ENCODE data around the gene SLC5A2. TPM values are rescaled to one million over a fixed set of nuclear protein-coding genes. Genes with fewer than 3 reads are reported as not detected.

The SLC5A2 gene
- total RNA-seq, 2 donors from 2014 or later: 0.85 TPM; not detected in 1

DNA sequence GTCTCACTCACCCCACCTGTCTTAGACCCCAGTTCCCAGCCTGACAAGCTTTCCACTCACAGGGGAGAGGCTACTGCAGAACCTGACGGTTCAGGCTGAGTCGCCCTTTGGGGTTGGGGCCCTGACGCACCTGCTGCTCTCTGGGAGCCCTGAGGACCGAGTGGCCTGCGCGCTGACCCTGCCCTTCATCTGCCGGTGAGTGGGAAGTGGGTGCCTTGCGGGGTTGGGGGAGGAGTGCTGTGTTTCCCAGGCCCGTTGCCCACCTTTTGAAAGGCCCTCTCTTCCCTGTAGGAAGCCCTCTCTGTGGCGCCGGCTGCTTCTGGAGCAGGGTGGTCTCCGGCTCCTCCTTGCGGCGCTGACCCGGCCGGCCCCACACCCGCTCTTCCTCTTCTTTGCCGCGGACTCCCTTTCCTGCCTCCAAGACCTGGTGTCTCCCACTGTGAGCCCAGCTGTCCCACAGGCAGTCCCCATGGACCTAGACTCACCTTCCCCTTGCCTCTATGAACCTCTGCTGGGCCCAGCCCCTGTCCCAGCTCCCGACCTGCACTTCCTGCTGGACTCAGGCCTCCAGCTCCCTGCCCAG lies 17.0 kb upstream of the SLC5A2 start:
- ATAC-seq (ENCODE audit: insufficient number of reproducible peaks, low FRiP score, low read depth) (no peak), DNase-seq (ENCODE audit: low spot score) (no peak)
- Histone ChIP-seq H3K36me3 (peaks cover 11% of the 10 kb centered on the region), H3K4me3 (no peak overlapping the region), H3K4me1 (ENCODE audit: control insufficient read depth in 1 of 2, low read depth in 2 of 2) (peaks cover 5 to 7% of the 10 kb centered on the region in 2 donors), H3K9me3 (no peaks in the 10 kb centered on the region), H3K27ac (no peak overlapping the region), H3K27me3 (replicated peaks; ENCODE audit: insufficient read depth) (no peaks in the 10 kb centered on the region)
- TF ChIP-seq, protein P1, sequence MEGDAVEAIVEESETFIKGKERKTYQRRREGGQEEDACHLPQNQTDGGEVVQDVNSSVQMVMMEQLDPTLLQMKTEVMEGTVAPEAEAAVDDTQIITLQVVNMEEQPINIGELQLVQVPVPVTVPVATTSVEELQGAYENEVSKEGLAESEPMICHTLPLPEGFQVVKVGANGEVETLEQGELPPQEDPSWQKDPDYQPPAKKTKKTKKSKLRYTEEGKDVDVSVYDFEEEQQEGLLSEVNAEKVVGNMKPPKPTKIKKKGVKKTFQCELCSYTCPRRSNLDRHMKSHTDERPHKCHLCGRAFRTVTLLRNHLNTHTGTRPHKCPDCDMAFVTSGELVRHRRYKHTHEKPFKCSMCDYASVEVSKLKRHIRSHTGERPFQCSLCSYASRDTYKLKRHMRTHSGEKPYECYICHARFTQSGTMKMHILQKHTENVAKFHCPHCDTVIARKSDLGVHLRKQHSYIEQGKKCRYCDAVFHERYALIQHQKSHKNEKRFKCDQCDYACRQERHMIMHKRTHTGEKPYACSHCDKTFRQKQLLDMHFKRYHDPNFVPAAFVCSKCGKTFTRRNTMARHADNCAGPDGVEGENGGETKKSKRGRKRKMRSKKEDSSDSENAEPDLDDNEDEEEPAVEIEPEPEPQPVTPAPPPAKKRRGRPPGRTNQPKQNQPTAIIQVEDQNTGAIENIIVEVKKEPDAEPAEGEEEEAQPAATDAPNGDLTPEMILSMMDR (IDR thresholded peaks at IDR 0.05): no peak

DNA sequence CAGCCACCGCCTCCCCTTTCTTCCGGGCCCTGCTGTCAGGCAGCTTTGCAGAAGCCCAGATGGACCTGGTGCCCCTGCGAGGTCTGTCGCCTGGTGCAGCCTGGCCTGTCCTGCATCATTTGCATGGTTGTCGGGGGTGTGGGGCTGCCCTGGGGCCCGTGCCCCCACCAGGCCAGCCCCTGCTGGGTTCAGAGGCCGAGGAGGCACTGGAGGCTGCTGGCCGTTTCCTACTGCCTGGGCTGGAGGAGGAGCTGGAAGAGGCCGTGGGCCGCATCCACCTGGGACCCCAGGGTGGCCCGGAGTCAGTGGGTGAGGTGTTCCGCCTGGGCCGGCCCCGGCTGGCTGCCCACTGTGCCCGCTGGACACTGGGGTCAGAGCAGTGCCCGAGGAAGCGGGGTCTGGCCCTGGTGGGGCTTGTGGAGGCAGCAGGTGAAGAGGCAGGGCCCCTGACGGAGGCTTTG lies 16.5 kb upstream of the SLC5A2 start:
- ATAC-seq (ENCODE audit: insufficient number of reproducible peaks, low FRiP score, low read depth) (no peak), DNase-seq (ENCODE audit: low spot score) (no peak)
- Histone ChIP-seq H3K27me3 (replicated peaks; ENCODE audit: insufficient read depth) (no peaks in the 10 kb centered on the region), H3K27ac (no peak overlapping the region), H3K9me3 (no peaks in the 10 kb centered on the region), H3K4me3 (no peak overlapping the region), H3K36me3 (peaks cover 11% of the 10 kb centered on the region), H3K4me1 (ENCODE audit: control insufficient read depth in 1 of 2, low read depth in 2 of 2) (peaks cover 10 to 12% of the 10 kb centered on the region in 2 donors)
- TF ChIP-seq, protein P1 (IDR thresholded peaks at IDR 0.05): no peak

DNA sequence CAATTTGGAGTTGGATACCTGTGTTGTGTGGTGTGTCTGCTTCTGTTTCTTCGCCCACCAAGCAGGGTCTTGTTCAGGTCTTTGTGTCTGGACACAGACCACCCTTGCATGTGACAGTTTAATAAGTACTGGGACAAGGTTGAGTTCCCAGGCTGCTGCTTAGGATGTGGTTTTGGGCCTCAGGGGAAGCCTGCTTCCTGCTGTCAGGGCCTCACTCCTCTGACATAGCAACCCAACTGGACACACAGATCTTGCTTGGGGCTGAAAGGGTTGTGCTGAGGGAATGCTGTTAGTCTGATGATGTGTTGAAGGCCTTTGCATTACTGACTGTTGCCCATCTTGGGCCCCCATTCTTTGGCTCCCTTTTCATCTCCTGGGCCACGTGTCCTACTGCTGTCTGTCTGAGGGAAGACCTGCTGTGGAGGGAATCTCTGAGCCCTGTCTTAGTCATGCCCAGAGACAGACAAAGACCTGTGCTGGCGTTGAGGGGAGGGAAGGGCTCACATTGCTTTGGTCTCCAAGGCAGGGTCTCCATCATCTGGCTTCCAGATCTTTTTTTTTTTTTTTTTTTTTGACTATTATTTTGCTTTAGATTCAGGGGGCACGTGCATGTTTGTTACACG lies 15.7 kb upstream of the SLC5A2 start:
- no peak overlapping the region for H3K4me3 ChIP-seq
- no peak overlapping the region for H3K27ac ChIP-seq
- peaks cover 10 to 14% of the 10 kb centered on the region in 2 donors for H3K4me1 ChIP-seq (ENCODE audit: control insufficient read depth in 1 of 2, low read depth in 2 of 2)
- TF ChIP-seq, protein P1 (IDR thresholded peaks at IDR 0.05): no peak
- ATAC-seq (ENCODE audit: insufficient number of reproducible peaks, low FRiP score, low read depth) (no peak), DNase-seq (ENCODE audit: low spot score) (no peak)
- H3K27me3 ChIP-seq (replicated peaks; ENCODE audit: insufficient read depth): no peaks in the 10 kb centered on the region
- H3K9me3 ChIP-seq: no peaks in the 10 kb centered on the region
- H3K36me3 ChIP-seq: peaks cover 11% of the 10 kb centered on the region

DNA sequence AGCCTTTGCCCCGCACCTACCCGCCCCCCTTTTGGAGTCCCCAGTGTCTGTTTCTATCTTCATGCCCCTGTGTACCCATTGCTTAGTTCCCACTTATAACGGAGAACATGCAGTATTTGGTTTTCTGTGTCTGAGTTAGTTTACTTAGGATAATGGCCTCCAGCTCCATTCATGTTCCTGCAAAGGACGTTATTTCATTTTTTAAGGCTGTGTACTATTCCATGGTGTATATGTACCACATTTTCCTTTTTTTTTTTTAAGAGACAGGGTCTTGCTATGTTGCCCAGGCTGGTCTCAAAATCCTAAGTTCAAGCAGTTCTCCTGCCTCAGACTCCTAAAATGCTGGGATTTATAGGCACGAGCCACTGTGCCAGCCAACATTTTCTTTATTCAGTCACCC lies 15.1 kb upstream of the SLC5A2 start:
- H3K27ac ChIP-seq: no peak overlapping the region
- no peak for DNase-seq (ENCODE audit: low spot score)
- no peak overlapping the region for H3K4me3 ChIP-seq
- no peaks in the 10 kb centered on the region for H3K27me3 ChIP-seq (replicated peaks; ENCODE audit: insufficient read depth)
- H3K36me3 ChIP-seq: peaks cover 5% of the 10 kb centered on the region
- peaks cover 10 to 14% of the 10 kb centered on the region in 2 donors for H3K4me1 ChIP-seq (ENCODE audit: control insufficient read depth in 1 of 2, low read depth in 2 of 2)
- TF ChIP-seq, protein P1 (IDR thresholded peaks at IDR 0.05): no peak
- H3K9me3 ChIP-seq: no peaks in the 10 kb centered on the region
- no peak for ATAC-seq (ENCODE audit: insufficient number of reproducible peaks, low FRiP score, low read depth)

DNA sequence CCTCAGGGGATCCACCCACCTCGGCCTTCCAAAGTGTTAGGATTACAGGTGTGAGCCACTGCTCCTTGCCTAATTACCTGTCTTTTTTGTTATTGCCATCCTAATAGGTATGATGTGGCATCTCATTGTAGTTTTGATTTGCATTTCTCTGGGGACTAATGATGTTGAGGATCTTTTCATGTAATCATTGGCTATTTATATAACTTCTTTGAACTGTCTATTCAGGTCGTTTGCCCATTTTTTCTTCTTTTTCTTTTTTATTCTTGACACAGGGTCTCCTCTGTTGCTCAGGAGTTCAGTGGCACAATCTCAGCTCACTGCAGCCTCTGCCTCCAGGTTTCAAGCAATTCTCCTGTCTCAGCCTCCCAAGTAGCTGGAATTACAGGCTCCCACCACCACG lies 12.3 kb upstream of the SLC5A2 start:
- no peak for DNase-seq (ENCODE audit: low spot score)
- Histone ChIP-seq H3K27ac (peak overlapping the region; percentile 100), H3K27me3 (replicated peaks; ENCODE audit: insufficient read depth) (no peaks in the 10 kb centered on the region), H3K36me3 (peaks cover 29% of the 10 kb centered on the region), H3K4me3 (peak overlapping the region; percentile 100), H3K4me1 (ENCODE audit: control insufficient read depth in 1 of 2, low read depth in 2 of 2) (peaks cover 13 to 30% of the 10 kb centered on the region in 2 donors), H3K9me3 (no peaks in the 10 kb centered on the region)
- ATAC-seq (ENCODE audit: insufficient number of reproducible peaks, low FRiP score, low read depth): no peak
- TF ChIP-seq, protein P1 (IDR thresholded peaks at IDR 0.05): no peak

Data from thoracic aorta (tissue), 2 donors.